NK-92 (cell line): Measurements from ENCODE around the gene SH3GLB2.
"Not testable (repeated sequence)": the region's sequence is repeated elsewhere in the genome, so short reads cannot be mapped to it uniquely, and the experiment has no call there.

ENCODE experiments used
- DNase-seq: peaks from one replicate; lab custom pipeline; 2025; ENCODE audit not compliant: unreplicated experiment; lab: John Stamatoyannopoulos, UW

Gene SH3GLB2

DNA sequence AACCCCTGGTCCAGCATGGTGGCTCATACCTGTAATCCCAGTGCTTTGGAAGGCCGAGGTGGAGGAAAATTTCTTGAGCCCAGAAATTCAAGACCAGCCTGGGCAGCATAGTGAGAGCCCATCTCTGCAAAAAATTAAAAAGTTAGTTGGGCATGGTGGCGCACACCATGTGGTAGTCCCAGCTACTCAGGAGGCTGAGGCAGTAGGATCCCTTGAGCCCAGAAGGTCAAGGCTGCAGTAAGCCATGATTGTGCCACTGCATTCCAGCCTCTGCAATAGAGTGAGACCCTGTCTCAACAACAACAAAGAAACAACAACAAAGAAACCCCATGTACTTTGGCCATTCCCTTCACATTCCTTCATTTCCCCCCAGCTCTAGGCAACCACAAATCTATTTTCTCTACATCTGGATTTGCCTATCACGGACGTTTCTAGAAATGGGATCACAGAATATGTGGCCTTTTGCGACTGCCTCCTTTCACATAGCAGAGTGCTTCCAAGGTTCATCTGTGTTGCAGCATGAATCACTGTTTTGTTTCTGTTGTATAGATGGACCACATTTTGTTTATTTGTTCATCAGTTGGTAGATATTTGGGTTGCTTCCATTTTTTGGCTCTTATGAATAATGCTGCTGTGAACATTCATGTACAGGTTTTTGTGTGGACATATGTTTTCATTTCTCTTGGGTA, 26.2 kb upstream of the SH3GLB2 start:
- no peak for DNase-seq

DNA sequence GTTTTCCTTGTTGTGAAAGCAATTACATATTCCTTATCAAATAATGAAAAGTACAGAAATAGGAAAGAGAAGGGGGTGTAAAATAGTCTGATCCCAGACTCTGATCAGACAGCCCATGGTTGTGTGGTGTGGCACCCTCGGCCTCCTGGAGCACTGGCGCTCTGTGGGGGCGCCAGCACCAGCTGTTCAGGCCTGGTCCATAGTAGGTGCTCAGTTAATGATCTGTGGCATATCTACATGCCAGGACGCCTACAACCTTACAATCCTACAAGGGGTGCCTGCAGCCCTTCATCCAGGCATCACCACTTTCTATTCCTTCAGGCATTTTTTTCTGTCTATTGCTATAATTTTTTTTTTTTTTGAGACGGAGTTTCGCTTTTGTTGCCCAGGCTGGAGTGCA, 24.9 kb upstream of the SH3GLB2 start:
- no peak for DNase-seq

GRCh38 chr9:129052592-129052991, 24.5 kb upstream of the SH3GLB2 start:
- DNase-seq = no peak

DNA sequence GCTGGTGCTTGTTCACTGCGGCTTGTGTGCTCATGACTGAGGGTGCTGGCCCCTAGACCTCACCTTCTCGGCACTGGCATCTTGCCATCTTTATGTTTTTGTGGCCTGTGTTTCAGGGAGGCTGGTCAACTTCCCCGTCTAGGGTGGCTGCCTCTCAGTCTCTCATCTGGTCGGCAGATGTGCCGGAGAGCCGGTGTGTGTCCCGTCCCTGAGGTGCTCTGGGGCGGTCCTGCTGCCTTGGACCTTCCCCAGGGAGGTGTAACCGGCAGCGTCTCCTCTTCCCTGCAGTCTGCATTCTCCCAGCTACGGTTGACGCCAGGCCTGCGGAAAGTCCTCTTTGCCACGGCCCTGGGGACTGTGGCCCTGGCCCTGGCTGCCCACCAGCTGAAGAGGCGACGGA, 13.9 kb upstream of the SH3GLB2 start:
- no peak for DNase-seq

DNA sequence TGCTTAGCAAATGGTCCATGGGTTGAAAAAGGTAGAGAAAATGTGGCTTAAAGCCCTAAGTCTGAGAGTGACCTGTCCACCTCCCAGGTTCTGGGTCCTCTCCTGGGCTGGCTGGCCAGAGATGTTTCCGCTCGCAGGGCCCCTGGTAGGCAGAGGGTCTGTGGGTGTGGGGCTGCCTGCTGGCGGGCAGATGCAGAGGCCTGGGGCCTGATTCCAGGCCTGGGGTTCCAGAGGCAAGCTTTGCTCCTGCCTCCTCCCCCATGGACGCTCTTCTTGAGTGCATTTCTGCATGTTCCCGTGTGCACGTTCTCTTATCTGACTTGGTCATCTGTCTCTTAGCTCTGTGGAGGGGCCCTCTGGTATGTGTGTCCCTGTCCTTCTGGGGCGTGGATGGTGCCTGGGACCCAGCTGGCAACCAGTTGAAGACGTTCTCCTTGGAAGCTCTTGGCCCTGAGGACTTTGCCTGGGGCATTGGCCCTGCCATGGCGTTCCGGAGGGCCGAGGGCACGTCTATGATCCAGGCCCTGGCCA, 12.0 kb upstream of the SH3GLB2 start:
- DNase-seq = no peak

DNA sequence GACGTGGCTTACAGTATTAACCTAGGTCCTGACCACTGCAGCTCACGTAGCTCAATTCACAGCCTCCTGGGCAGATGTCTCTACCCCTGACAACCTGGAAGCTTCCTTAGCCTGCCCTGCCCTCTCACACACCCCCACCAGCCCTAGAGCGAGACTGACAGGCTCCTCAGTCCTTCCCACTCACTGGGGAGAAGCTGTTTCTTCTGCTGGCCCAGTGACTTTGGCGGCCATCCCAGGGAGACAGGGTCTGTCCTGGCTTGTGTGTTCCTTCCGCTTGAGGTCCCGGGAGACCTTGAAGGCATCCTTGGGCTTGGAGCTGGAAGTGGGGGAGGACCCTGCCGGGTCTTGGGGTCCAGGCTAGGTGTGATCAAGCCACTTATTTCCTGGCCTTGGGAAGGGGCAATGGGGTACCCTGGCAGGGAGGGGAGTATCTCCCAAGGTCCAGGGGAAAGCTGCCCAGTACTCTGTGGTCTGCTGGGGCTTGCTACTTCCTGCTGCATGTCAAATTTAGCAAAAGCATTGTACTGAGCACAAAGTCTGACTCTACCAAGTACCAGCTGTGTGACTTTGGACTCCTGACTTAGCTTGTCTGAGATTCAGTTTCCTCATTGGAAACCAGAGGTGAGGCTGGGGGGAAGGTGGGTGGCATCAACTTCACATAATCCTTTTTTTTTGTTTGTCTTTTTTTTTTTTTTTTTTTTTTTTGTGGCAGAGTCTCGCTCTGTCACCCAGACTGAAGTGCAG, 10.2 kb upstream of the SH3GLB2 start:
- no peak for DNase-seq

GRCh38 chr9:129037767-129038098, 9.6 kb upstream of the SH3GLB2 start:
- DNase-seq = no peak

- DNase-seq = no peak
Observed at GRCh38 chr9:129036923-129037766, 9.0 kb upstream of the SH3GLB2 start.

GRCh38 chr9:129036241-129036922, 8.3 kb upstream of the SH3GLB2 start, which contains the start of gene MIGA2:
Gene MIGA2, plus strand, starts transcription at chr9:129036626. Its CDS starts 3,969 bp downstream, at chr9:129040595.
- peak; percentile 71 for DNase-seq

GRCh38 chr9:129035838-129036237, 7.7 kb upstream of the SH3GLB2 start:
- not testable (repeated sequence) for DNase-seq

DNA sequence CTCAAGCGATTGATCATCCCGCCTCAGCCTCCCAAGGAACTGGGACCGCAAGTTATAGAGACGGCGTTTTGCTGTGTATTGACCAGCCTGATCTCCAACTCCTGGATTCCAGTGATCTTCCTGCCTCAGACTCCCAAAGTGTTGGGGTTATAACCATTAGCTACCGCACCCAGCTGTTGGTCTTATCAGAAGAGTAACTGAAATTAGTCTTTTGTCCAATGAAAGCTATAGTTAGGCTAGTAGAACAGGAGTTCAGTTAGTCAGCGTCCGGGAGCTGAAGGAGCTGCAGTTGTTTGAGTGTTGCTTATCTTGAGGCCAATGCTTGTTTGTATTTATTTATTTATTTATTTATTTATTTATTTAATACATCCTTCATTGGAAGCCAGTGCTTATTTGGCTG, 5.1 kb upstream of the SH3GLB2 start:
- no peak for DNase-seq

DNA sequence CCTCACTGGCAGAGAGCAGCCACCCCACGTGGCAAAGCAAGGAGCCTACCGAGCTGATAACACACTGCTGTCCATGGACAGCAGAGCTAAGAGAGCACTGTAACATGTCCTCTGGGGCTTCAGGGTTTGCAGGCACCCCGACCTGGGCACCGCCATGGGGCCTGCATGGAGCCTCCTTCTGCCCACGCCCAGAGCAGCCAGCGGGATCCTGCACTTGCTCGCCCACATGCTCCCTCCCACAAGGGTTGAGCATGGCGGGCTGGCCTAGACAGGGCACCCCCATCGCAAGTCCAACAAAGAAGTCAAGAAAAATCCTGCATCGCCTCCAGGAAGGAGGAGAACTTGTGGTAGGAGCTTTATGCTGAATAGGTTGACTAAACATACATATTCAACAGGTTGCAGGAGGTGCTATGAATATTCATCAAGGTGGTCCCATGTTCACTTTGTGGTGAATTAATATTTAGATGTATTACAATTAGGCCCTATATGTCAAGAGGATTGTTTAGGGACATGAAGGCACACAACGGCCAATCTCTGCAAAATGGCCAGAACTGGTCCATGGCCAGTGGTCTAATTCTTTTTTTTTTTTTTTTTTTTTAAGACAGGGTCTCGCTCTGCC, 4.5 kb upstream of the SH3GLB2 start:
- no peak for DNase-seq

DNA sequence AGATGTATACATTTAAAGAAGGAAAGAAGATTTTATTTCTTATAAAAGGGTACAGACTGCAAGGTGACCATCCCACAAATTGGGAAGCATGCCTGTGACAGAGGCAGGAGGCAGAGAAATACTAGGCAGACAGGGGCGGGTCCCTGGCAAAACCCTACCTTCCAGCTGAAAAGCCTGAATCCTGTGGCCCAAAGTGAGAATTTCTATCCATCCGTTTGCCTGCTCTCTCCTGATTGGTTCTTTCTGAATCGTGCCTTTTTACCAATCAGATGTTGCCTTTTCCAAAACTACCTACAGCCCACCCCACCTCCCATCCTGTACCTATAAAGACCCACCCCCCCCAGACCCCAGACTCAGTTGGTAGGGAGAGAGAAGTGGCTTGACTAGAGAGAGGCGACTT, 3.4 kb upstream of the SH3GLB2 start:
- DNase-seq = no peak

DNA sequence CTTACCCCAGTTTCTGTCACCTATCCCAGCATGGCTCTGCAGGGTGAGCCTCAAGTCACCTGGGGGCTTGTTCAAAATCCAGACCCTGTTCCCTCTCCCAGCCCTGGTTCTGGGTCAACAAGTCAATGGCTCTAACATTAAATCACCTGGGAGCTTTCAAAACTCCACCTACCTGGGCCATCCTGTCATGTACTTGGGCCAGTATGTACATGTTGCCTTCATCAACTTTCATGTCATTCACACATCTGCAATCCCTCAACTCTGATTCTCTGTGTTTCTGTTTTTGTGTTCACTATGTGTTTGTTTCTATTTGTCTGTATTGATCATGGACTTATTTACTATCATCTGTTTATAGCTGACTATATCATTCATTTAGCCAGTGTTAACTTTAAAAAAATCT, 2.1 kb upstream of the SH3GLB2 start:
- no peak for DNase-seq

DNA sequence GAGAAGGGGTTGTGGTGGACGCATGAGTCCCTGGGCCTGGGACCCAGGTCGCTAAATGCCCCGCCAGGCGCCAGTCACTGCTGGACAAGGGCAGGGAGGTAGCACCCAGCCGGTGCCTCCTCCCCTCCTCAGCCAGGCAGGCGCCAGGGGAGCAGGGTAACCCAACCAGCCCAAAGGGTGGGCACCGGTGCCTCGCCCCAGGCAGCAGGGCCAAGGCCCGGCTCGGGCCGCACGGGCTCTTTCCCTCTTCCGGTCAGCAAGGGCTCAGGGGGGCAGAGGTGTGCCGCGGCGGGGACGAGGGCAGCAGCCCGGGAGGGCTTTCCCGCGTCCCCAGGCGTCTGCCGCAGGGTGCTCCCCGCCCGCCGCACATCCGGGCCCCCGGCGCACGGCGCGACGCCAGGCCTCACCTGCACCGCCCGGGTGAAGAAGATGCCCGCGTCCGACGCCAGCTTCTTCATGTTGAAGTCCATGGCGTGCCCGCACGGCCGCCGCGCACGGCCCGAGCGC, 393 bp downstream of the SH3GLB2 start:
- DNase-seq = no peak

DNA sequence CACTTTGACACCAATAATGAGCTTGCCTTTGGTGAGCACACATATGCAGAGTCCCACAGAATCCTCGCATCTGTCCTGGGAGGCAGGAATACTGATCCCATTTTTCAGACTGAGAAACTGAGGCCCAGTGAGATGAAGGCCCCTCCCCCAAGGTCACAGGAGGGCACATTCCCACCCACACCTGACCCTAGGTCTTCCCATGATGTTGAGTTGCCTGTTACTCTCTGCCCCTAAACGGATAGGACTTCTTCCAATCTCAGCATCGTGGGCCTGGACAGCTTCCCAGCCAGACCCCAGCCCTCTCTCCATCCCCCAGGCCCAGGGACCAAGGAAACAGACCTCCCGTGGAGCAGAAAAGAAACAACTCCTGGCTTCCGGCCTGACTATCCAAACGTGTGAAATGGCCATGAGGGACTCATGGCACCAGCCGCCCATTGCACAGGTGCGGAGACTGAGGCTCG, 877 bp downstream of the SH3GLB2 start:
- DNase-seq = no peak

GRCh38 chr9:129026442-129027223, 1.5 kb downstream of the SH3GLB2 start:
- no peak for DNase-seq

DNA sequence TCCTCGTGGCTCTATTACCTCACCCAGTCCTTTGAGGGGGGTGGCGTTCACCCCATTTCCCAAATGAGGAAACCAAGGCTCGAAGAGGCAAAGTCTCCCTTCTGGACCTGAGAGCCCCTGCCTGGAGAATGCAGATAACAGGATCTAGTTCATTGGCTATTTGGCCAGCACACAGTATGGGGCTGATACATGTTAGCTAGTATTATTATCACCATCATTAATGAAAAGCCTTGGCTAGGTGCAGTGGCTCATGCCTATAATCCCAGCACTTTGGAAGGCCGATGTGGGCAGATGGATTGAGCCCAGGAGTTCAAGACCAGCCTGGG, 4.3 kb downstream of the SH3GLB2 start:
- no peak for DNase-seq

GRCh38 chr9:129023036-129023907, 4.9 kb downstream of the SH3GLB2 start:
- DNase-seq = no peak
